ENCODE measurements around the gene AGTPBP1.
A peak's percentile ranks its signal among the peaks of the same experiment; 100 is the strongest.
"Not testable (repeated sequence)": the region's sequence is repeated elsewhere in the genome, so short reads cannot be mapped to it uniquely, and the experiment has no call there.

The AGTPBP1 gene

GRCh38 chr9:85741875-85742596, at the start of gene AGTPBP1:
Gene AGTPBP1 (minus strand): TSS chr9:85741954. CDS start chr9:85712533, 29,421 bp downstream.
- DNase-seq, result peak; percentile 69

GRCh38 chr9:85786116-85786515, 44.4 kb upstream of the AGTPBP1 start:
- not testable (repeated sequence) for DNase-seq

- not testable (repeated sequence) for DNase-seq
Observed at GRCh38 chr9:85773844-85774243, 32.1 kb upstream of the AGTPBP1 start.

- not testable (repeated sequence) for DNase-seq
Observed at GRCh38 chr9:85761802-85762201, 20.0 kb upstream of the AGTPBP1 start.

- not testable (repeated sequence) for DNase-seq
Observed at GRCh38 chr9:85757716-85758115, 16.0 kb upstream of the AGTPBP1 start.

GRCh38 chr9:85756216-85756615, 14.5 kb upstream of the AGTPBP1 start:
- DNase-seq, result not testable (repeated sequence)

- DNase-seq, result no peak
Observed at GRCh38 chr9:85746309-85746708, 4.6 kb upstream of the AGTPBP1 start.

GRCh38 chr9:85745203-85745602, 3.4 kb upstream of the AGTPBP1 start:
- DNase-seq, result no peak

- DNase-seq, result no peak
Observed at GRCh38 chr9:85744480-85744879, 2.7 kb upstream of the AGTPBP1 start.

- DNase-seq, result no peak
Observed at GRCh38 chr9:85743275-85744128, 1.7 kb upstream of the AGTPBP1 start.

GRCh38 chr9:85742597-85742936, 813 bp upstream of the AGTPBP1 start:
- no peak for DNase-seq

- no peak for DNase-seq
Observed at GRCh38 chr9:85741095-85741874, 469 bp downstream of the AGTPBP1 start.

- no peak for DNase-seq
Observed at GRCh38 chr9:85740787-85741094, 1.0 kb downstream of the AGTPBP1 start.

GRCh38 chr9:85738509-85738908, 3.2 kb downstream of the AGTPBP1 start:
- no peak for DNase-seq

- no peak for DNase-seq
Observed at GRCh38 chr9:85737671-85738070, 4.1 kb downstream of the AGTPBP1 start.

- DNase-seq, result no peak
Observed at GRCh38 chr9:85730916-85731630, 10.7 kb downstream of the AGTPBP1 start.

GRCh38 chr9:85729882-85730281, 11.9 kb downstream of the AGTPBP1 start:
- no peak for DNase-seq

GRCh38 chr9:85727500-85727899, 14.3 kb downstream of the AGTPBP1 start:
- no peak for DNase-seq

GRCh38 chr9:85726737-85727136, 15.0 kb downstream of the AGTPBP1 start:
- no peak for DNase-seq

- DNase-seq, result no peak
Observed at GRCh38 chr9:85723215-85723614, 18.5 kb downstream of the AGTPBP1 start.

- not testable (repeated sequence) for DNase-seq
Observed at GRCh38 chr9:85719411-85719810, 22.3 kb downstream of the AGTPBP1 start.

GRCh38 chr9:85717818-85718217, 23.9 kb downstream of the AGTPBP1 start:
- DNase-seq, result not testable (repeated sequence)

- DNase-seq, result no peak
Observed at GRCh38 chr9:85717220-85717619, 24.5 kb downstream of the AGTPBP1 start.
